ENCODE results near the gene OR56A4.

The OR56A4 gene

GRCh38 chr11:6006395-6006794 lies 351 bp downstream of the OR56A4 start:
- Histone ChIP-seq H3K36me3 (no peaks in the 10 kb centered on the region), H3K4me3 (ENCODE audit: low read depth in 1 of 2, low read length in 1 of 2) (no peak overlapping the region), H3K27ac (no peak overlapping the region), H3K4me1 (ENCODE audit: control insufficient read depth in 1 of 2, insufficient read depth in 1 of 2, low read depth in 1 of 2, low read length in 1 of 2) (peaks cover 14 to 37% of the 10 kb centered on the region in 2 experiments), H3K27me3 (no peaks in the 10 kb centered on the region), H3K9me3 (no peaks in the 10 kb centered on the region)
- no peak for TF ChIP-seq CTCF (IDR thresholded peaks at IDR 0.05)

- H3K27ac ChIP-seq, result no peak overlapping the region
- H3K27me3 ChIP-seq, result no peaks in the 10 kb centered on the region
- H3K4me1 ChIP-seq (ENCODE audit: control insufficient read depth in 1 of 2, insufficient read depth in 1 of 2, low read depth in 1 of 2, low read length in 1 of 2), result no peaks in the 10 kb centered on the region
- no peaks in the 10 kb centered on the region for H3K36me3 ChIP-seq
- no peaks in the 10 kb centered on the region for H3K9me3 ChIP-seq
- no peak overlapping the region for H3K4me3 ChIP-seq (ENCODE audit: low read depth in 1 of 2, low read length in 1 of 2)
- TF ChIP-seq CTCF (IDR thresholded peaks at IDR 0.05), result no peak
Observed at GRCh38 chr11:6002202-6002699, 4.5 kb downstream of the OR56A4 start.

GRCh38 chr11:5994791-5995190 lies 12.0 kb downstream of the OR56A4 start:
- H3K4me1 ChIP-seq (ENCODE audit: control insufficient read depth in 1 of 2, insufficient read depth in 1 of 2, low read depth in 1 of 2, low read length in 1 of 2), result no peaks in the 10 kb centered on the region
- H3K4me3 ChIP-seq (ENCODE audit: low read depth in 1 of 2, low read length in 1 of 2), result no peak overlapping the region
- no peak overlapping the region for H3K27ac ChIP-seq
- no peaks in the 10 kb centered on the region for H3K36me3 ChIP-seq
- peaks cover 22% of the 10 kb centered on the region for H3K27me3 ChIP-seq
- TF ChIP-seq CTCF (IDR thresholded peaks at IDR 0.05), result no peak
- H3K9me3 ChIP-seq, result no peaks in the 10 kb centered on the region

- TF ChIP-seq CTCF (IDR thresholded peaks at IDR 0.05), result no peak
- no peak overlapping the region for H3K4me3 ChIP-seq (ENCODE audit: low read depth in 1 of 2, low read length in 1 of 2)
- H3K27ac ChIP-seq, result no peak overlapping the region
- no peaks in the 10 kb centered on the region for H3K4me1 ChIP-seq (ENCODE audit: control insufficient read depth in 1 of 2, insufficient read depth in 1 of 2, low read depth in 1 of 2, low read length in 1 of 2)
- H3K36me3 ChIP-seq, result no peaks in the 10 kb centered on the region
- H3K9me3 ChIP-seq, result no peaks in the 10 kb centered on the region
- H3K27me3 ChIP-seq, result peaks cover 43% of the 10 kb centered on the region
Observed at GRCh38 chr11:5992604-5993251, 14.0 kb downstream of the OR56A4 start.

GRCh38 chr11:5992150-5992549 lies 14.6 kb downstream of the OR56A4 start:
- H3K9me3 ChIP-seq, result no peaks in the 10 kb centered on the region
- no peaks in the 10 kb centered on the region for H3K36me3 ChIP-seq
- no peaks in the 10 kb centered on the region for H3K4me1 ChIP-seq (ENCODE audit: control insufficient read depth in 1 of 2, insufficient read depth in 1 of 2, low read depth in 1 of 2, low read length in 1 of 2)
- H3K27me3 ChIP-seq, result peaks cover 47% of the 10 kb centered on the region
- H3K4me3 ChIP-seq (ENCODE audit: low read depth in 1 of 2, low read length in 1 of 2), result no peak overlapping the region
- TF ChIP-seq CTCF (IDR thresholded peaks at IDR 0.05), result no peak
- H3K27ac ChIP-seq, result no peak overlapping the region

Measured in neutrophil (primary cell).